ENCODE results near the gene UQCRC1.

The UQCRC1 gene

DNA sequence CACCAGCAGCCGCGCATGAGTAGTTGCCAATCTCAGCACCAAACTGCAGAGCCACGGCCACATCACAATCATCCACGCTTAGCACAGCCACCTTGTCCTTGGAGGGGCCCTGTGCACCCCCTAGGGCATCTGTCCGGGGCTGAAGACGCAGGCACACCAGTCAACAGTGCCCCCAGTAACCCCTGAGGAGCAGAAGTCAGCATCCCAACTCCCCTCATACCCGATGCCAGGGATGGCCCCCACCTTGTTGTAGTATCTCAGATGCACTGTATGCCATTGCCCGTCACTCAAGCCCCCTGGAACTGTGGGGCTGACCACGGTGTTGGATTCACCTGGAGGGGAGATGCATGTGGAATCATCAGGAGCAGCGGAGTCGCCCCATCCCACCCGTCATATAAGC lies 45.6 kb upstream of the UQCRC1 start:
- Histone ChIP-seq H3K27ac (no peak overlapping the region), H2AFZ (no peak overlapping the region)

GRCh38 chr3:48652923-48653715 lies 43.7 kb upstream of the UQCRC1 start:
- H3K36me3 ChIP-seq (ENCODE audit: control insufficient read depth, insufficient read depth, low read length), result no peaks in the 10 kb centered on the region
- H3K4me1 ChIP-seq, result no peaks in the 10 kb centered on the region
- no peaks in the 10 kb centered on the region for H3K9me3 ChIP-seq (ENCODE audit: control insufficient read depth, low read length)
- no peak overlapping the region for H3K4me3 ChIP-seq (ENCODE audit: low read depth, low read length)
- no peak overlapping the region for H3K27ac ChIP-seq
- peaks cover 5% of the 10 kb centered on the region for H3K79me2 ChIP-seq
- H2AFZ ChIP-seq, result no peak overlapping the region
- TF ChIP-seq CTCF (IDR thresholded peaks at IDR 0.05), result no peak
- H3K27me3 ChIP-seq (ENCODE audit: control insufficient read depth, insufficient read depth, low read length), result no peaks in the 10 kb centered on the region
- H3K9ac ChIP-seq, result no peak overlapping the region
- H3K4me2 ChIP-seq (ENCODE audit: low read length), result no peak overlapping the region

More for the DNA sequence above, 45.6 kb upstream of the UQCRC1 start:
- no peaks in the 10 kb centered on the region for H3K9me3 ChIP-seq (ENCODE audit: control insufficient read depth, low read length)
- peaks cover 5% of the 10 kb centered on the region for H3K79me2 ChIP-seq
- no peak overlapping the region for H3K4me2 ChIP-seq (ENCODE audit: low read length)
- no peaks in the 10 kb centered on the region for H3K27me3 ChIP-seq (ENCODE audit: control insufficient read depth, insufficient read depth, low read length)
- no peaks in the 10 kb centered on the region for H3K4me1 ChIP-seq
- H3K36me3 ChIP-seq (ENCODE audit: control insufficient read depth, insufficient read depth, low read length), result no peaks in the 10 kb centered on the region
- H3K9ac ChIP-seq, result no peak overlapping the region
- no peak for TF ChIP-seq CTCF (IDR thresholded peaks at IDR 0.05)
- no peak overlapping the region for H3K4me3 ChIP-seq (ENCODE audit: low read depth, low read length)

- Histone ChIP-seq H3K9ac (no peak overlapping the region), H3K4me3 (ENCODE audit: low read depth, low read length) (no peak overlapping the region), H3K36me3 (ENCODE audit: control insufficient read depth, insufficient read depth, low read length) (no peaks in the 10 kb centered on the region), H3K27ac (no peak overlapping the region), H3K4me1 (no peaks in the 10 kb centered on the region), H3K79me2 (peaks cover 2% of the 10 kb centered on the region), H3K9me3 (ENCODE audit: control insufficient read depth, low read length) (no peaks in the 10 kb centered on the region), H2AFZ (no peak overlapping the region), H3K4me2 (ENCODE audit: low read length) (no peak overlapping the region), H3K27me3 (ENCODE audit: control insufficient read depth, insufficient read depth, low read length) (no peaks in the 10 kb centered on the region)
- TF ChIP-seq CTCF (IDR thresholded peaks at IDR 0.05), result no peak
These were observed 42.3 kb upstream of the UQCRC1 start for GRCh38 chr3:48651771-48652170.

DNA sequence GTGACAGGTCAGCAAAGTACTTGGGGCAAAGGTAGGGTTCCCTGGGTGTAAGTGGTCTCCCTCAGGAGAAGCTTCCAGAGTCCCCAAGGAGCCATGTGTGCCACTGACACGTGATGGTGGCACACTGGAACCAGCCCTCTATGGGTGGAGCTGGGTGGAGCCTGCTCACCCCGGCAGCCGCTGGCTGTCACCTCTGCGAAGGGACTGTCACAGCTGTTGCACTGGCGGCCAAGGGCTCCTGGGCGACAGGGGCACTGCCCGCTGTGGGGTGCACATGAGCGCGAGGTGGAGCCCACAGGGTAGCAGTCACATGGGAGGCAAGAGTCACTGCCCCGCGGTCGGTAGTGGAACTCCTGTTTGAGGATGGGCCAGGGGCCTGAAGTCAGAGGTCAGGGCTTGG lies 41.3 kb upstream of the UQCRC1 start:
- Histone ChIP-seq H3K27ac (no peak overlapping the region), H3K4me1 (no peaks in the 10 kb centered on the region), H3K9ac (no peak overlapping the region), H3K4me3 (ENCODE audit: low read depth, low read length) (no peak overlapping the region), H3K36me3 (ENCODE audit: control insufficient read depth, insufficient read depth, low read length) (no peaks in the 10 kb centered on the region), H3K4me2 (ENCODE audit: low read length) (no peak overlapping the region), H3K79me2 (no peaks in the 10 kb centered on the region), H3K27me3 (ENCODE audit: control insufficient read depth, insufficient read depth, low read length) (no peaks in the 10 kb centered on the region), H2AFZ (no peak overlapping the region), H3K9me3 (ENCODE audit: control insufficient read depth, low read length) (no peaks in the 10 kb centered on the region)
- TF ChIP-seq CTCF (IDR thresholded peaks at IDR 0.05), result no peak

Measured in parathyroid adenoma (tissue), 2 donors.